ENCODE data around the gene CIDEC.

DNA sequence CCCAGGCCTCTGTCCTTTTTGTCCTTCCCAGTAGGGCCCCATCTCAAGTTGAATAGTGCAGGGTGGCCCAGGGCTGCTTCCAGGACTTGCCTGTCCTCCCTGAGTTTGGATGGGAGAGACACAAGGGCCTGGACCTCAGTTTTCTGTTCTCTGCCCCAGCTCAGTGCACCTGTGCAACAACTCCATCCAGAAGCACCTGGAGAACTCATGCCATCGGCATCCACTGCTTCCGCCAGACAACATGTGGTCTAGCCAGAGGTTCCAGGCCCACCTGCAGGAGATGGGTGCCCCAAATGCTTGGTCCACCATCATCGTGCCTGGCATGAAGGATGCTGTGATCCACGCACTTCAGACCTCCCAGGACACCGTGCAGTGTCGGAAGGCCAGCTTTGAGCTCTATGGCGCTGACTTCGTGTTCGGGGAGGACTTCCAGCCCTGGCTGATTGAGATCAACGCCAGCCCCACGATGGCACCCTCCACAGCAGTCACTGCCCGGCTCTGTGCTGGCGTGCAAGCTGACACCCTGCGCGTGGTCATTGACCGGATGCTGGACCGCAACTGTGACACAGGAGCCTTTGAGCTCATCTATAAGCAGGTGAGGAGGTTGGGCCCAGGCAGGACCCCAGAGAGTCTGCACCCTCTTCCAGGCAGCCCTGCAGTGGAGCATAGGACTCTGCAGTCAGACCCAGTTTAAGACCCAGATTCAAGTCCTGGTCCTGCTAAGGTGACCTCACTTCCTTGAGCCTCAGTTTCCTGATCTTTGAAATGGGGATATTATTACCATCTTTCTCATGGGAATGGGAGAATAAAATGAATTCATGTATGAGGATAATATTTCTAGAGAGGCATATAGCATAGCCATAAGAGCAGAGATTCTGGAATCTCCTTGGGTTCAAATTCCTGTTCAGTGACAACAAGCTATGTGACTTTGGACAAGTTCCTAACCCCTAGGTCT lies 51.0 kb downstream of the CIDEC start:
- TF ChIP-seq POLR2A (IDR thresholded peaks at IDR 0.05) (no peak), POLR2AphosphoS5 (IDR thresholded peaks at IDR 0.05) (no peak)
